ENCODE results near the gene SMIM13. TPM values are rescaled to one million over a fixed set of nuclear protein-coding genes. Genes with fewer than 3 reads are reported as not detected.

SMIM13 gene
- total RNA-seq, 2 donors from 2014 or later: 6.3 to 8.0 TPM

- Histone ChIP-seq H3K9me3 (no peaks in the 10 kb centered on the region), H3K27ac (no peak overlapping the region), H3K4me1 (no peaks in the 10 kb centered on the region), H3K4me3 (no peak overlapping the region), H3K27me3 (no peaks in the 10 kb centered on the region), H3K9ac (ENCODE audit: low read depth in 2 of 2, low read length in 2 of 2) (no peak overlapping the region), H3K36me3 (no peaks in the 10 kb centered on the region)
- intact Hi-C loops (cut with DNase I): loop anchor here (10.0 kb wide), 2 partner anchors 266 to 316 kb away; no protein-coding TSS in a partner anchor
- no peak for DNase-seq
- no peak for TF ChIP-seq CTCF (IDR thresholded peaks at IDR 0.05)
Measured at GRCh38 chr6:11179088-11179418, 85.4 kb downstream of the SMIM13 start.

GRCh38 chr6:11179419-11180202 lies 86.0 kb downstream of the SMIM13 start:
- intact Hi-C loops (cut with DNase I): loop anchor here (10.0 kb wide), 2 partner anchors 265 to 315 kb away; no protein-coding TSS in a partner anchor
- Histone ChIP-seq H3K27ac (no peak overlapping the region), H3K36me3 (no peaks in the 10 kb centered on the region), H3K27me3 (no peaks in the 10 kb centered on the region), H3K4me3 (no peak overlapping the region), H3K9ac (ENCODE audit: low read depth in 2 of 2, low read length in 2 of 2) (no peak overlapping the region), H3K9me3 (no peaks in the 10 kb centered on the region), H3K4me1 (no peaks in the 10 kb centered on the region)
- TF ChIP-seq CTCF (IDR thresholded peaks at IDR 0.05): no peak
- no peak for DNase-seq

- no peaks in the 10 kb centered on the region for H3K36me3 ChIP-seq
- TF ChIP-seq CTCF (IDR thresholded peaks at IDR 0.05): no peak
- H3K4me3 ChIP-seq: no peak overlapping the region
- H3K4me1 ChIP-seq: no peaks in the 10 kb centered on the region
- intact Hi-C loops (cut with DNase I): no loop called here
- H3K27ac ChIP-seq: no peak overlapping the region
- DNase-seq: no peak
- no peaks in the 10 kb centered on the region for H3K9me3 ChIP-seq
- H3K27me3 ChIP-seq: no peaks in the 10 kb centered on the region
- H3K9ac ChIP-seq (ENCODE audit: low read depth in 2 of 2, low read length in 2 of 2): no peak overlapping the region
Measured at GRCh38 chr6:11181478-11182136, 88.0 kb downstream of the SMIM13 start.

- Histone ChIP-seq H3K4me3 (no peak overlapping the region), H3K9me3 (no peaks in the 10 kb centered on the region), H3K27ac (no peak overlapping the region), H3K4me1 (no peaks in the 10 kb centered on the region), H3K27me3 (no peaks in the 10 kb centered on the region), H3K9ac (ENCODE audit: low read depth in 2 of 2, low read length in 2 of 2) (no peak overlapping the region), H3K36me3 (peaks cover 6% of the 10 kb centered on the region)
- intact Hi-C loops (cut with DNase I): no loop called here
- no peak for DNase-seq
- no peak for TF ChIP-seq CTCF (IDR thresholded peaks at IDR 0.05)
Measured at GRCh38 chr6:11183761-11184362, 90.2 kb downstream of the SMIM13 start.

- DNase-seq: no peak
- peaks cover 11% of the 10 kb centered on the region for H3K36me3 ChIP-seq
- no peak for TF ChIP-seq CTCF (IDR thresholded peaks at IDR 0.05)
- H3K4me1 ChIP-seq: no peaks in the 10 kb centered on the region
- no peaks in the 10 kb centered on the region for H3K27me3 ChIP-seq
- intact Hi-C loops (cut with DNase I): no loop called here
- H3K9ac ChIP-seq (ENCODE audit: low read depth in 2 of 2, low read length in 2 of 2): no peak overlapping the region
- no peaks in the 10 kb centered on the region for H3K9me3 ChIP-seq
- no peak overlapping the region for H3K4me3 ChIP-seq
- H3K27ac ChIP-seq: no peak overlapping the region
Measured at GRCh38 chr6:11185204-11185842, 91.7 kb downstream of the SMIM13 start.
